ENCODE data around the gene CUX1. TPM values are rescaled to one million over a fixed set of nuclear protein-coding genes. Genes with fewer than 3 reads are reported as not detected.

Gene CUX1
- total RNA-seq, 4 donors from 2014 or later: 52.5 to 93.6 (median 63.7) TPM

DNA sequence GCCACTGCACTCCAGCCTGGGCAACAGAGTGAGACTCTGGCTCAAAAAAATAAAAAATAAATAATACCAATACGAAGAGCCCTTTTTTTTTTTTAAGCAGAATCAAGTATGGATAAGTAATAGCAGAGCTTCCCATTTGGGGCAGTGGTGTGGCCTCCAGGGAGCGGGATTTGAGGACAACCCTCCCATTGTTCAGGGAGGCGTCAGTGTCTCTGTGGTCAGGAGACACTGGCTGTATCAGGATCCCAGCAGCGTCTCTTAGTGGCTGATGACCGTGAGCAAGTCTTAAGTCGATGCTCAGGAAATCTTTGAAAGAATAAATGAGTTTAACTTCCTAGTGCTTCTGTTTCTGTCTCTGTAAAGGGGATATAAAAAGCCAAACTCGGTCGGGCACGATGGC lies 444.0 kb downstream of the CUX1 start:
- H3K36me3 ChIP-seq: no peaks in the 10 kb centered on the region
- no peaks in the 10 kb centered on the region for H3K27me3 ChIP-seq
- H3K27ac ChIP-seq: no peak overlapping the region
- no peaks in the 10 kb centered on the region for H3K4me1 ChIP-seq
- no peak overlapping the region for H3K4me3 ChIP-seq
- no peak for DNase-seq (ENCODE audit: low spot score in 2 of 2)
- 91% methylated on average over 9 of the region's 9 CpGs for WGBS
- no peak for TF ChIP-seq EP300 (IDR thresholded peaks at IDR 0.05)
- no peaks in the 10 kb centered on the region for H3K9me3 ChIP-seq

DNA sequence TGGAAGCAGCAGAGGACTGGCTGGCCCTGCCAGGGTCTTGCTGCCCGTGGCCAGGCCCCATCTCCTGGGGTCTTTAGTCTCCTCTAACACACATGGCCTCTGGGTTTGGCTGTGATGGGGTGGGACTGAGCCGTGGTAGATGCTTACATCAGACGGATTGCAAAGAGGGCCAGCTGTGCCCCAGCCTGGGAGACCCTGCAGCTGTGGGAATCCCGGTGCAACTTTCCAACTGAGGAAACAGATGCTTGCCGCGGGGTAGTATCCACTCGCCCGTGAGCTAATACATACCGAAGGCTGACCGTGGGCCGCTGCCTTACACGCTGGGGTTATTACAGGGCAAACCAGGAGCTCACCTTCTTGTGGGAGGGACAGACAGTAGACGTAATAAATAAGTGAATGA lies 445.1 kb downstream of the CUX1 start:
- Histone ChIP-seq H3K9me3 (no peaks in the 10 kb centered on the region), H3K27me3 (no peaks in the 10 kb centered on the region), H3K4me1 (no peaks in the 10 kb centered on the region), H3K4me3 (no peak overlapping the region), H3K27ac (no peak overlapping the region), H3K36me3 (no peaks in the 10 kb centered on the region)
- DNase-seq (ENCODE audit: low spot score in 2 of 2): no peak
- WGBS: 80% methylated on average over 12 of the region's 13 CpGs
- TF ChIP-seq EP300 (IDR thresholded peaks at IDR 0.05) (no peak), POLR2A (IDR thresholded peaks at IDR 0.05) (no peak), POLR2AphosphoS5 (IDR thresholded peaks at IDR 0.05) (no peak)
- TF ChIP-seq, protein P1, sequence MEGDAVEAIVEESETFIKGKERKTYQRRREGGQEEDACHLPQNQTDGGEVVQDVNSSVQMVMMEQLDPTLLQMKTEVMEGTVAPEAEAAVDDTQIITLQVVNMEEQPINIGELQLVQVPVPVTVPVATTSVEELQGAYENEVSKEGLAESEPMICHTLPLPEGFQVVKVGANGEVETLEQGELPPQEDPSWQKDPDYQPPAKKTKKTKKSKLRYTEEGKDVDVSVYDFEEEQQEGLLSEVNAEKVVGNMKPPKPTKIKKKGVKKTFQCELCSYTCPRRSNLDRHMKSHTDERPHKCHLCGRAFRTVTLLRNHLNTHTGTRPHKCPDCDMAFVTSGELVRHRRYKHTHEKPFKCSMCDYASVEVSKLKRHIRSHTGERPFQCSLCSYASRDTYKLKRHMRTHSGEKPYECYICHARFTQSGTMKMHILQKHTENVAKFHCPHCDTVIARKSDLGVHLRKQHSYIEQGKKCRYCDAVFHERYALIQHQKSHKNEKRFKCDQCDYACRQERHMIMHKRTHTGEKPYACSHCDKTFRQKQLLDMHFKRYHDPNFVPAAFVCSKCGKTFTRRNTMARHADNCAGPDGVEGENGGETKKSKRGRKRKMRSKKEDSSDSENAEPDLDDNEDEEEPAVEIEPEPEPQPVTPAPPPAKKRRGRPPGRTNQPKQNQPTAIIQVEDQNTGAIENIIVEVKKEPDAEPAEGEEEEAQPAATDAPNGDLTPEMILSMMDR (IDR thresholded peaks at IDR 0.05): no peak

DNA sequence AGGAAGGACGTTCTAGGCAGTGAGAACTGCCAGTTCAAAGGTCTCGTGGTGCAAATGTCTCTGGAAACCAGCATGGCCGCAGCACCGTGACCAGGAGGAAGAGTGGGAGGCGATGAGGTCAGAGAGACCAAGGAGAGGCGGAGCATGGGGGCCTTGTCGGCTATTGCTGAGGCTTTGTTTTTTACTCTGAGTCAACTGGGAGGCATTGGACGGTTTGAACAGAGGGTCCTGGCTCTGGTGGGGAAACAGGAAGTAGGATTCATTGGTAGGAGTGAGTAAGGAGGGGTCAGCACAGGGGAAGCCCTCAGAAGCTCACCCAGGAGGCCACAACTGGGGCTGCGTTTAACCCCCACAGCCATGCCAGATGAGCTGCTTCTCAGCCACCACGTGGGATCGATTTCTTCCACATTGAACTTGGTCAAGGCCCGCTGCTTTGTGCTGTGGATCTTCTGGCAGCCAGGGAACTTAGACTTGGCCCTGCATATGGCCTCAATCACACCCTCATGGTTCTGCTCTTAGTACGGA lies 447.0 kb downstream of the CUX1 start:
- WGBS: 83% methylated on average over 9 of the region's 13 CpGs
- no peaks in the 10 kb centered on the region for H3K9me3 ChIP-seq
- H3K4me3 ChIP-seq: no peak overlapping the region
- no peak overlapping the region for H3K27ac ChIP-seq
- DNase-seq (ENCODE audit: low spot score in 2 of 2): no peak
- no peaks in the 10 kb centered on the region for H3K36me3 ChIP-seq
- no peaks in the 10 kb centered on the region for H3K27me3 ChIP-seq
- no peaks in the 10 kb centered on the region for H3K4me1 ChIP-seq
- TF ChIP-seq POLR2AphosphoS5 (IDR thresholded peaks at IDR 0.05) (no peak), POLR2A (IDR thresholded peaks at IDR 0.05) (no peak), EP300 (IDR thresholded peaks at IDR 0.05) (no peak)
- TF ChIP-seq, protein P1 (IDR thresholded peaks at IDR 0.05): no peak

- Histone ChIP-seq H3K27me3 (no peaks in the 10 kb centered on the region), H3K4me1 (no peaks in the 10 kb centered on the region), H3K36me3 (no peaks in the 10 kb centered on the region), H3K9me3 (no peaks in the 10 kb centered on the region), H3K27ac (no peak overlapping the region), H3K4me3 (no peak overlapping the region)
- TF ChIP-seq EP300 (IDR thresholded peaks at IDR 0.05) (no peak), POLR2AphosphoS5 (IDR thresholded peaks at IDR 0.05) (no peak), POLR2A (IDR thresholded peaks at IDR 0.05) (no peak)
- TF ChIP-seq, protein P1 (IDR thresholded peaks at IDR 0.05): no peak
- no peak for DNase-seq (ENCODE audit: low spot score in 2 of 2)
- WGBS: 90% methylated on average over 14 of the region's 14 CpGs
Observed at GRCh38 chr7:102266541-102266940, 449.1 kb downstream of the CUX1 start.

DNA sequence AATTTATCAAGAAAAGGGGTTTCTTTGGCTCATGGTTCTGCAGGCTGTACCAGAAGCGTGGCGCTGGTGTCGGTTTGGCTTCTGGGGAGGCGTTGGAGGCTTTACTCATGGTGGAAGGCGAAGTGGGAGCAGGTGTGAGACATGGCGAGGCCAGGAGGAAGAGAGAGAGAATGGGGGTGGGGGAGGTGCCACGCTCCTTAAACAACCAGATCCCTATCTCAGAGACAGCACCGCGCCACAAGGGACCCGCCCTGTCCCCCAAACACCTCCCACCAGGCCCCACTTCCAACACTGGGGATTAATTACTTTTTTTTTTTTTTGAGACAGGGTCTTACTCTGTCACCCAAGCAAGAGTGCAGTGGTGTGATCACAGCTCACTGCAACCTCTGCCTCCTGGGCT lies 451.2 kb downstream of the CUX1 start:
- H3K27ac ChIP-seq: no peak overlapping the region
- DNase-seq (ENCODE audit: low spot score in 2 of 2): no peak
- H3K27me3 ChIP-seq: no peaks in the 10 kb centered on the region
- no peaks in the 10 kb centered on the region for H3K36me3 ChIP-seq
- no peak overlapping the region for H3K4me3 ChIP-seq
- no peaks in the 10 kb centered on the region for H3K4me1 ChIP-seq
- WGBS: 78% methylated on average over 10 of the region's 10 CpGs
- H3K9me3 ChIP-seq: no peaks in the 10 kb centered on the region
- TF ChIP-seq, protein P1 (IDR thresholded peaks at IDR 0.05): no peak
- no peak for TF ChIP-seq EP300 (IDR thresholded peaks at IDR 0.05)
- no peak for TF ChIP-seq POLR2A (IDR thresholded peaks at IDR 0.05)
- no peak for TF ChIP-seq POLR2AphosphoS5 (IDR thresholded peaks at IDR 0.05)

Data from suprapubic skin (tissue), 4 donors.